GM12874 (cell line): Measurements from ENCODE around the gene CACNA1D.
A peak's percentile ranks its signal among the peaks of the same experiment; 100 is the strongest.

Experiments
- TF ChIP-seq, protein P1 (sequence below): IDR thresholded peaks from 2 replicates; pipeline ENCODE4 v1.5.1; 2011; ENCODE audit warnings: low read depth, mild to moderate bottlenecking, control low read depth, low read length, moderate library complexity; ENCODE audit not compliant: insufficient read depth

The CACNA1D gene

DNA sequence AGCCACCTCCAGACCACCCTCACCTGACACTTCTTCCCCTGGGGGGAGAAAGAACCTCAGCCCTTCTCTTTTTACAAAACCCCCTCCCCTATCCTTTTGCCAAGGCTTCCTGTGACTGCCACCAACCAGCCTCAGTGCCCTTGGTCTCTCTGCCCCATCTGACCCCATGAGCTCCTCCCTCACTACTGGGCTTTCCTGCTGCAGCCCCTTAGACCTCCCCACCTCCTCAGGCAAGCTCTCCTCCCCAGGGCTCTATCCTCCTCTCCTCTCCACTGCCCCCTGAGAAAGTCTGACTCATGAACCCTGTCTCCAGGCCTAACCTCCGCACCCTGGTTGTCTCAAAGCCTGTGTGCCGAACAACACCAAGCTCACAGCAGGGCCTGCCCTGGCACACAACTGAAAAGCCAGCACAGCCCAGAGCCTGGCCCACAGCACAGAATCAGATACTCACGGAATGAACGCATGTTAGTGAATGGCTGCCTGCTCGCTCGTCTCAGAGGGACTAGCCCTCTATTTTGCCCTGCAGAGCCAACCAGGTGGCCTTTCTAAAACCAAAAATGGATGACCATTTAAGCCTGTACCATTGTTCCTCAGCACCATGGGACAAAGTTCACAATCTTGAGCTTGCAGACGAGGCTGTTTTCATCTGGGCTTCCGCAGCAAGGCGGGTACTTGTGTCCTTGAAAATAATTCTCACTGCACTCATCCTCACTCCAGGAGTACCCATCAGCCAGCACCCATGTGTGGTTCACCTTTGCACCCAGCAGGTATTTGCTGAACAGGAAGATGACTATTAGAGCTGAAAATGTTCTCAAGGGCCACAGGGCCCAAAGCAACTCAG is 350.1 kb downstream of the CACNA1D start:
- TF ChIP-seq, protein P1, sequence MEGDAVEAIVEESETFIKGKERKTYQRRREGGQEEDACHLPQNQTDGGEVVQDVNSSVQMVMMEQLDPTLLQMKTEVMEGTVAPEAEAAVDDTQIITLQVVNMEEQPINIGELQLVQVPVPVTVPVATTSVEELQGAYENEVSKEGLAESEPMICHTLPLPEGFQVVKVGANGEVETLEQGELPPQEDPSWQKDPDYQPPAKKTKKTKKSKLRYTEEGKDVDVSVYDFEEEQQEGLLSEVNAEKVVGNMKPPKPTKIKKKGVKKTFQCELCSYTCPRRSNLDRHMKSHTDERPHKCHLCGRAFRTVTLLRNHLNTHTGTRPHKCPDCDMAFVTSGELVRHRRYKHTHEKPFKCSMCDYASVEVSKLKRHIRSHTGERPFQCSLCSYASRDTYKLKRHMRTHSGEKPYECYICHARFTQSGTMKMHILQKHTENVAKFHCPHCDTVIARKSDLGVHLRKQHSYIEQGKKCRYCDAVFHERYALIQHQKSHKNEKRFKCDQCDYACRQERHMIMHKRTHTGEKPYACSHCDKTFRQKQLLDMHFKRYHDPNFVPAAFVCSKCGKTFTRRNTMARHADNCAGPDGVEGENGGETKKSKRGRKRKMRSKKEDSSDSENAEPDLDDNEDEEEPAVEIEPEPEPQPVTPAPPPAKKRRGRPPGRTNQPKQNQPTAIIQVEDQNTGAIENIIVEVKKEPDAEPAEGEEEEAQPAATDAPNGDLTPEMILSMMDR: no peak

DNA sequence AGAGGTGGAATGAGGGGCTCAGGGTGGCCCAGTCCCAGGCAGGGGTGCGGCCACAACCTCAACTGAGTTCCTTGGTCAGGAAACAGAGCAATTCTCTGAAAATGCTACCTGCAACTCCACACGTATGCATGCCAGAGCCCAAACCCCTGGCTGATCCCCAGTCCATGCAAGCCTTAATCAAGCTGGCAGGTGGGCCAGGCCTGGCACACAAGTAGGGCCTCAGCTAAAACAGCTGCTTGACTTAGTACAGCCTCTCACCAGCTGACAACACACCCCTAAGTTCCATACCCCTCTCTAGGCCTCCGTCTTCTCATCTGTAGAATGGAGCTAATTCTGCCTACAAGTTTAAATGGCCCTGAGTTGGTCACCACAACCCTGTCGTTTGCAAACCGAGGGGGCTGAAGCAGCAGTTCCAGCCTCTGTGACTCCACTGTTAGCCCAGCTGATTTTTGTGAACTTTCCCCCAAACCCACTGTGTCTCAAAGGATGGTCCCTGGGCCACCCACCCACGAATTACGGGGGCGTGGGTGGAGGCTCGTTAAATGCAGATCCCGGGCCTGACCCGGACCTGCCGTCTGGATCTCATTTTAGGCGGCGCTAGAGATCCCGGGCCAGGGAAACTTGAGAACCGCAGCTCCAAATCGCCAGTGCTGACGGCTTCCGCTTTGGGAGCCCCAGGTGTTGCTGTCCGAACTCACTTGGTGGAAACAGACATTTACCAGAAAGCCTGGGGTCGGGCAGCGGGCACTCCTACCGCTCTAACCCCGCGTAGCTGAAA is 350.9 kb downstream of the CACNA1D start:
- TF ChIP-seq, protein P1: peak; percentile 43

DNA sequence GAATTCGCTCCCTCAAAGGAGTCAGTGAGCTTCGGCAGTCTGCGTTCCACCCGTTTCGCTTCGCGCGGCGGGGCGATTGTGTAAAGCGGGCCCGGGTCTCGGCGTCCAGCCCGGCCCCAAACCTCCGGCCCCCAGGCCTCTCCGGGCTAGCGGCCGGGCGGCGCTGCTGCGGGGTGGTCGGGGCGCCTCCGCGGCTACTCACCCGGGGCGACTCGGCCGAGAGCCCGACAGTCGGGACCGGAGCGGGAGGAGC is 351.4 kb downstream of the CACNA1D start:
- TF ChIP-seq, protein P1: no peak

DNA sequence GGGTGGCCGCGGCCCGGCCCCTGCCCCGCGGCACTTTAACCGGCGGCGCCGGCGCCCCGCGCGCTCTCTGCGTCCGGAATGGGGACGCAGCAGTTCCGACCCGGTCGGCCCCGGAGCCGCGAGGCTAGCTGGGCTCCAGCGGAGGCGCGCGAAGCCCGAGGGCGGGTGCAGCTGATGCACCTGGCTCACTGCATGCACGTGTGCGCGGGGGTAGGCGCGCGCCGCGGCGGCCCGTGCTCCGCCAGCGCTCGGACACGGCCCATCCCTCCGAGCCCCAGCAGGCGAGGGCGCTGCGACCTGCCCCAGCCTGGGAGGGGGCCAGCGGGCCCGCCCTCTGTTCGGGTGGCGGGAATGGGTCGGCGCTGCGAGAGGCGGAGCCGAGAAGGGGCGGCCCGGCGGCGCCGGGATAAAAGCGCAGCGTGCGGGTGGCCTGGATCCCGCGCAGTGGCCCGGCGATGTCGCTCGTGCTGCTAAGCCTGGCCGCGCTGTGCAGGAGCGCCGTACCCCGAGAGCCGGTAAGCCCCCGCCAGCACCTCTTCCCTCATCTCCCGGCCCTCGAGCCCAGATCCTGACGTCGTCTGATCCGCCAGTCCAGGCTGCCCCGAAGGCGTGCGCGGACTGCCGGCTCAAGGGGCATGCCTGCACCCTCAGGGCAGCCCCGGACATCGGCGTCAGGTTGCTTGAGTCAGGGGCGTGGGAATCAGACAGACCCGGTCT is 351.9 kb downstream of the CACNA1D start, which contains the start of the genes CHDH and IL17RB:
CHDH (minus strand) TSS at position 286 of the 717 bp plus-strand sequence. CDS start 22,411 bp downstream, outside the sequence.
IL17RB (plus strand) TSS at position 435 of the 717 bp plus-strand sequence; CDS start at position 456, 21 bp downstream.
- TF ChIP-seq, protein P1: peak; percentile 11; the same call in 1 of the 2 replicates

DNA sequence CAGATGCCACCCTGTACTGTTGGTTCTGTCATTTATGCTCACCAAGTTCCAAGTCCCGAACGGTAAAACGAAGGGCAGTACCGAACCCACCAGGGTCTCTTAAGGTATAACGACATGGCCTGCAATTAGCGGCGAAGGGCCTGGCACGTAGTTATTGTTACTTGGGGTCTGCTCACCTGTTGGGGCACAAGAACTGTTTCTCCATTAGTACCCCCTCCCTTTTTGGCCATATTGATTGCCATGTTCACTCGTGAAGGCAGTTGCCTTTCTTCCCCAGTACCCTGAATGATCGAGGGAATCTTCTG is 352.4 kb downstream of the CACNA1D start:
- TF ChIP-seq, protein P1: no peak

DNA sequence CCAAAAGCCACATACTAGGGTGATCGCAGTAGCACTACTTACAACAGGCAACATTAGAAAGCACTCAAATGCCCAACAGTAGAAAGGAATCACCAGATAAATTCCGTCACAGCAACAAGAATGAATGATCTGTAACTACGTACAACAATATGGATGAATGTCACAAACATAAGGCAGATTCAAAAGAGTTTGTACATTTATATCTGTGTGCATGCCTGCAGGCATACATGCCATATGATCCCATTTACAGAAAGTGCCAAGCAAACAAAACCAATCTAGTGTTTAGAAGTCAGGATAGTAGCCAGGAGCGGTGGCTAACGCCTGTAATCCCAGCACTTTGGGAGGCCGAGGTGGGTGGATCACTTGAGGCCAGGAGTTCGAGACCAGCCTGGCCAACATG is 355.5 kb downstream of the CACNA1D start:
- TF ChIP-seq, protein P1: no peak

DNA sequence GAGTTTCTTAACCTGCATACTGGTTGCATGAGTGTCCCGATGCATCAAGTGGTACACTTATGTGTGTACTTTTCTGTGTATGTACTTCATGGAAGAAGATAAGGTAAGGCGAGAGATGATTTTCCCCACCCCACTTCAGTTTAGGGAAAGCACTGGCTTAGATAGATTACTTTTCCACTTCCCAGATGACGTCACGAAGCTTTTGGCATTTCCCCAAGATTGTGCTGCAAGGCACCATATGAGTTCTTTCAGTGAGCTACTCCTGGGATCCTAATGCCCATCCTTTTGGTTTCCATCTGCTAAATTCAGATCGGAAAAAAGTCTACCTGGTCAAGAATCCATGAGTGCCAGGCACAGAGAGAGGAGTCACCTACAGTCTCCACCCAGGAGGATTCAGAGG is 356.5 kb downstream of the CACNA1D start:
- TF ChIP-seq, protein P1: no peak
